Ammon's horn (tissue), 1 donor: Measurements from ENCODE around the gene KIF23.

Experiments
- DNase-seq: peaks from one replicate; pipeline ENCODE4 v3.0.0-alpha.2; 2016; ENCODE audit warnings: low spot score

Gene KIF23

DNA sequence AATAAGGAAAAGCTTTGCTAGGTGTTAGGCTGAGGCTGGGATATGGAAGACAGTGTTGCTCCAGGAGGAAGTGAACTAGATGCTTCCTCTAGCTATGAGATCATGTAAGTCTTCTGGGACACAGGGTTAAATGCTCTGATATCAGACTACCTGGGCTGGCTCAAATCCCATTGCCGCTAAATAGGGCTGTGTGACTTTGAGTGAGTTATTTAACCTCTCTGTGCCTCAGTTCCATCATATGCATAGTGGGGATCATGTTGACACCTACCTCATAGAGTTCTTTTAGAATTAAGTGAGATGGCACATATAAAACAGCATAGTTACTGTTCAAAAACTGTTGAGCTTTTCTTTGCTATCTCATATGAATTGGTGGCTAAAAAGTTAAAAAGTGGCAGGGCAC lies 51.1 kb downstream of the KIF23 start:
- no peak for DNase-seq

DNA sequence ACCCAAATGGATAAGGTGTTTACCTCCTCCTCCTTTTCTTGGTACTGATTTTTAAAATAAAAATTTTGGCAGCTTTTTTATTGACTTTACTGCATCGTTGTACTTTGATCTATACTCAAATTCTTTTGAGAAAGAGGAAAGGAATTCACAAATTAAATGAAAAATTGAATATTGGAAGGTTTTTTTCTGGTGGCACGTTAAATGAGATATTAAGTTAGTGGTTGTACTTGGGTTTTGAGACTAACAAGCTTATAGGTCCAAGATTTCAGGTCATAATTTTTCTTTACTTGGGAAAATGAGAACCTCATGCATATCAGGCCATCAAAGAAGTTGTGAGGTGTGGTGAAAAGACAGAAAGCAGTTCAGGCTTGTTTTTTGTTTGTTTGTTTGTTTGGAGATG lies 52.6 kb downstream of the KIF23 start:
- no peak for DNase-seq

DNA sequence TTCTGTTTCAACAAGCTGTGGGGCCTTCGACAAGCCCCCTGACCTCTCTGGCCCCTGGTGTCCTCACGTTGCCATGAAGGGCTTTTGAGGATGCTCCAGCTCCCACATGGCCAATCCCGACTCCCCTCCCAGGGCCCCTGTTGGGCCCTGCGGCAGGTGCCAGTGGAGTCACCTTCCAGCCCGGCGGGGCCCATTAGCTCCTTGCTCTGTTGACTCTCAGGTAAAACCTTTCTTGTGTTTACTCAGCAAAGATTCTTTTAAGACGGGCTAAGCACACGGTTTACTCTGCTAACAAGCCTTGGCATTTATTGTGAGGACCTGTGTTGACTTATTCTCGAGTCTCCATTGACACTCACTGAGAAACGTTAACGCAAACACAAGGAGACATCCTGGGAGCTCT lies 53.5 kb downstream of the KIF23 start:
- no peak for DNase-seq

DNA sequence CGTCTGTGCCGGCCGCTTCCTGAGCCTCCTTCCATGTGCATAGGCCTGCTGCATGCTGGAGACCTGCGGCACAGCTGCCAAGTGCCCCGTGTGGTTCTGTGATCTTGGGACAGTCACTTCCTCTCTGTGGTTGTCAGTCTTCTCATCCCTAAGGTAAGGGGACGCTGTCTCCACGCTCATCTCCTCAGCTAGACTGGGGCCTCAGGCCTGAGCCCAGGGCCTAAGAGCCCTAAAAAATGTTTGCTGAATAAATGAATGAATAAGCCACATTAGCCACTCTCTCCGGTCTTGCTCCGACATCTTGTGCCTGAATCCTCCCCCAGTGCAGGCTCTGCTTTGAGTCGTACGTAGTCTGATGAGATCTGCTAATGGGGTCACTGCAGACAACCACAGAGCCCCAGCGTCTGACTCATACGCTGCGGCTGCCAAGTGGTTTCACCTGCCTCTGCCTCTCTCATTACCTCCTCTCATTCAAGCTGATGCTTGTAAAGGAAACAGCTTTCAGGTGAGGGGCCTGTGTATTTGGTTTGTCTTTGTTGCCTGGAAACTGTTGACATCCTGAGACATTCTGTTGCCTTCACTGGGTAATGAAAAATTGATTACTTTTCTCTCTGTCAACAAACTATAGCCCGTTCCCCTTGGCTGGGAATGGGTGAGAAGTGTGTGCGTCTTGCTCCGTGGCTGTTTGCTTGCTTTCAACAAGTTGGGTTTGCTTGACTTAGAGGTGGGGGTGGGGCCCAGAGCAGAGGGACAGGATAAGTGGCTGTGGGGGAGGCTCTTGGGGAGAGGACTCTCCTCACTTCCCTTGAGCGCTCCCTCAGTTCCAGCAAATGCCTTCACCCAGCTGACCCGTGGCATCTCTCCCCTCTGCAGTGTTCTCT lies 54.3 kb downstream of the KIF23 start:
- no peak for DNase-seq

DNA sequence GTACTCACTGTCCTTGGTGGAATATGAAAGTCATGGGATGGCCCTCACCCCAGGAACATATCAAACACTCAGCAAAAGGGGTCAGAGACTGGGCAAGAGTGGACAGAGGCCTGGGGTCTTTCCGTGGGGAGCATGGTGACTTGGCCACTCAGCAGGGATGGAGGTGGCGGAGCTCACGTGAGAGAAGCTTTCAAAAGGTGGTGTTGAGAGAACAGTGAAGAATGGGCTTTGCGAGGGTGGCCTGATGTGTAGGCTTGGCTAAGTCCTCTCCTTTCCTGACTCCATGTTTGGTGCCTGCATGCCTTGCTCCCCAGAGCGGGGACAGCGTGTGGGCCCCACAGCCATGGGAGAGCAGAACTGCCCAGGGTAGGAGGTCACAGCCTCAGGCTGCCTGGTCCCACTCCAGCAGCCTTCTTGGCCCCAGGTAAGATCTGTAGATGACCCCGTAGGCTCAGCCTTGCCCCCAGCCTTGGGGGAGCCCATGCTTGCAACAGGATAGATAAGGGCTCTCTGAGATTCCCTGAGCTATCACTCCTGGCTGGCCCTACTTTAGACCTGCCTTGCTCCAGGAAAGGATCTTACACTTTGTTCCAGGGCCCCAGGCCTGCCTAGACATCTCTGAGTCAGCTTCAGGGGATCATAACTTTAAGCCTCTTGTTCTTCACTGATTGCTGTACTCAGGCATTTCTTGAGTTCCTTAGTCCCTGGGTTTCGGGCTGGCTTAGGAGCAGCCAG lies 55.5 kb downstream of the KIF23 start:
- no peak for DNase-seq

DNA sequence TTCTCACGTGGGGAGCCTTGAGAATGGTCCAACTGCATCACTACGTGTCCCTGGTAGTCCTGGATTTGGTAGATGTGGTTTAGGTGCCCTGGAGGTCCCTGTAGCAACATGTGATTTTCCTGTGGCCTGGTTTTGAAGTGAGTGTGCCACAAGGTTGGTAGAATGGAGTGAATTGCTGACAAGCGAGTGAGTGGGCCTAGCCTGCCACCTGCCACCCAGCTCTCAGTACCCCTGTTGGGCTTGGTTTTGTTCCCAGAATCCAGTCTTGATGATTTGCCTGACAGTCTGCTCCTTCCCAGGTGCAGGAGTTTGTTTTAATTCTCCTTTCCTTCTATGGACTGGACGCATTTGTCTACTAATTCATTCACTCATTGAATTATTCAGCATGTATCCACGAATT lies 57.9 kb downstream of the KIF23 start:
- no peak for DNase-seq

DNA sequence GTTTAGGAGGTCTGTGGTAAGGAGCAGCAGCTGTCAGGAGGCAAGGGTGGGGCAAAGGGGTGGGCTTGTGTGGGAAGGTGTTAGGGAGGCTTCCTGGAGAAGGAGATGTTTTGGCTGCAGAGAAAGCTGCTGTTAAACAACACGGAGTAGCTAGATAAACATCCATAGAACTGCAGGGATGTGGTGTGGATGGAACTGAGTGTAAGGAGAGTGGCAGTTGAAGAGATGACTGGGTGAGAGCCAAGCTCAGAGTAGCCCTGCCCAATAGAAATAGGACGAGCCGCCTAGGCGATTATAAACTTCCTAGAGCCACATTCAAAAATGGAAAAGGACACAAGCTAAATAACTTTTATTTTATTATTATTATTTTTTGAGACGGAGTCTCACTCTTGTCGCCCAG lies 58.4 kb downstream of the KIF23 start:
- DNase-seq: no peak

DNA sequence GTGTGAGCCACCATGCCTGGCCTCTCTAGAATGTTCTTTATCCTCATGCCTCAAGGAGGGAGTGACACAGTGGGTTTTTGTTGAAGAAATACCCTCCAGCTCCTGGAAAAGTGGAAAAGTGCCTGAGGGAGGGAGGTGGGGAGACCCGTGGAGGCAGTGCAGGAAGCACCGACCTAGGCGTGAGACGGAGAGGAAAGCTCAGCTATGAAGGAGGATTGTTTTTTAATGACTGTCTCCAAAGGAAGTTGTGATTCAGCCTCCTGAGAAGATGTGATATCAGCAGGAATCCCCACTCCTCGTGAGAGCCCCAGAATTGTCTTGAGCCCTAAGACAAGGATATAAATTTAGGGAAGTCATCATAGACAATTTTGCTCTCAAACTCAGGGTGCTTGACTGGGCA lies 60.1 kb downstream of the KIF23 start:
- DNase-seq: no peak

DNA sequence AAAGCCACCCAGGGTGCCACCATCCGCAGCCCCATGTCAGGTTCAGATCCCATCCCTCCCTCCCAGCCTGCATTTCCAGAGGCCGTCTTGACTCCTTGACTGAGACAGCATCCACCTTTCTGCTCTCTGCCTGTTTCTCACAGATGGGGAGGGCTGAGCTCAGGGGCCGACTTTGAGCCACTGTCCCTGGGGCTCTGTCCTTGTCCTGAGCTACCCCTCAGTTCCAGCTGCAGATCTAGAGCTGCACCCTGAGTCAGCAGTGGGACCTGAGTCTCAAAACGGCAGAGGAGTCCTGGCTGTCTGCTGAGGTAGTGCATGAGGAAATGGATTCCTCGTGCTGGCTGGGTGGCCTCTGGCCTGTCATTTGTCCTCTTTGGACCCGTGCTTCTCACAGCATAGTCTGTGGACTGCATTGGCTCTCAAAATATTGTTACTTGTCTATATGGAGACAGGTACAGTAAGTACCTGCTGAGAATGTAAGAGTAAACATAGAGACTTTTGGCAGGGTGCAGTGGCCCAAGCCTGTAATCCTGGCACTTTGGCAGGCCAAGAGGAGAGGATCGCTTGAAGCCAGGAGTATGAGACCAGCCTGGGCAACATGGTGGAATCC lies 60.8 kb downstream of the KIF23 start:
- DNase-seq: no peak

DNA sequence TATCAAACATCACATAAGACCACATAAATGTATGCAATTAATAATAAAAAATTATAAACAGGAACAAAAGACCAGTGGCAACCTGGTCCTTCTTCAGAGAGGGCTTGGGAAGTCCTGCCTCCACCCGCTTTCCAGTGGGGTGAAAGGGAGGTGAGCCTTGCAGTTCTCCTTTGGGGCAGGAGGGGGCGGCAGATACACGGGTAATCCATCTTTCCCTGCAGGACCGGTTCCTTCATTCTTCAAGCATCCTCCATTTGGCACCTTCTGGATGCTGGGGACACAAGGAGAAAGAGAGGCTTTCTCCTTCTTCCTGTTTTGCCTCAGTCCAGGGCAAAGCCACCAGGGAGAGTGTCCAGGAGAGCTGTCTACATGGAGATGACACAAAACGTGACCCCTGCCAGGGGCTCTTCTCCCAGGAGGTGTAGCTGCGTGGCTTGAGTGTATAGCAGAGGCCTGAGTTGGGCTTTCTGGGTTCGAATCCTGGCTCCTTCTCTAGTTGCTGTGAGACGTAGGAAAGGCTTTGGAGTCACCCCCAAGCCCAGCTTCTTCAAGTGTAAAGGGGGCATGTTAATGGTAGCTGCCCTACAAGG lies 61.7 kb downstream of the KIF23 start:
- peak; percentile 83 for DNase-seq

DNA sequence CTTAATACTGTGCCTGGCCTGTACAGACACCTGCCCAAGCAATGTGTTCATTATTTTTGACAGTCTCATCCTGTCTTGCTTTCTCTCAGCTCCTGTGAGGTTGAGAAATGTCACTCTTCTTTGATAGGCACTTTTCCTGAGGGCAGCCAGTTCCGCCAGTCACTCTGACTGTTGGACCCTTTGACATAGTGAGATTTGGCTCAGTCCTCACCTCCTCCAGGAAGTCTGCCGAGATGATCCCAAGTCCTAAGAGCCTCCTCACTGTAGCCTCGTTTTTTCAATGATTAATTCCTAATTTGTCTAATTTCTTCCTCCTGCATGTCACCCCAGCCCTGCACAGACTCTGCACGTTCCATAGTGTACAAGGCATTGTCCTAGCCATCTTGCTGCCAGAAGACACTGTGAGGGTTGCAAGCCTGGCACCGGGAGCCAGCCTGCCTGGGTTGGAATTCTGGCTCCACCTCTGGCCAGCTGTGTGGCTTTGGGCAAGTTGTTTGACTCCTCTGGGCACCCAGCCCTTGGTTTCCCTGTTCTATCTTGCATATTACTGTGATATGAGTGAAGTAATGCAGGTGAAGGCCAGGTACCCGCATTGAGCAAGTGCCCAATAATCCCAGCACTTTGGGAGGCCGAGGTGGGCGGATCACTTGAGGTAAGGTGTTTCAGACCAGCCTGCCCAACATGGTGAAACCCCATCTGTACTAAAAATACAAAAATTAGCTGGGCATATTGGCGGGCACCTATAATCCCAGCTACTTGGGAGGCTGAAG lies 62.7 kb downstream of the KIF23 start:
- no peak for DNase-seq

DNA sequence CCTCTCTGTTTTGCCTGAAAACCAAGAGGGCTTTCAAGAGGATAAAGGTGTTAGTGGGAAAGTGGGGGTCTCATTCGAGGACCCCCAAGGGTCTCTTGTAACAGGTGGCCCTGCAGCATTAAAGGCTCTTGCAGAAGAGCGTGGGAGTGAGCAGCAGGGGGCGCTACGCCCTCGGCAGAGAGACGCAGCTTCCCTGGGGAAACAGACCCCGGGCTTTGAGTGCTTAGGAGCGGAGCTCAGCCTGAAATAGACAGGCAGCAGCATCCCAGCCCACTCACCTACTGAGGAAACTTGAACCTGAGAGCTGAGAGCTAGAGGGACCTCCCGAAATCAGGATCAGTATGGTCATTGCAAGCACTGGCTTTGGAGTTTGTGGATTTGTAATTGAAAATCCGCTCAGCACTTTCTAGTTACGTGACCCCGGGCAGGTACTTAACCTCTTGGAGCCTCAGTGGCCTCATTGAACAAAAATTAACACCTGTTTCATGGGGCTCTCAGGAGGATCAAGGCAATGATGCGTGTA lies 64.2 kb downstream of the KIF23 start:
- DNase-seq: peak; percentile 78

DNA sequence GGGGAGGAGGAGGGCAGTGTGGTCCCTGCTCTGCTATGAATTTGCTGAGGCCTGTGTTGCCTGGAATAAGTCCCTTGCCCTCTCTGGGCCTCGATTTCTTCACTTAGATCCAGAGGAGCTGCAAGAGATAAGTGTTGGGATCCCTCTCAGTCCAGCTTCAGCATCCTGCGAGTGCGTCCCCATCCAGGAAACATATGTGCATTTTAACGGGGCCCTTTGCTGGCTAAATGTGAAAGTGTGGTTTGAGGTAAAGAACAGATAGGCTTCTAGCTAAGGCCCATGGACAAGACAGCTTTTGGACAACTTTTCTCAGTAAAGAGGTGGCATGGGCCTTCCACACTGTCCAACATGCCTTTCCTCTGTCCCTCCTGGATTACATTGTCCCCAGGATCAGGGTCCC lies 64.9 kb downstream of the KIF23 start:
- no peak for DNase-seq

DNA sequence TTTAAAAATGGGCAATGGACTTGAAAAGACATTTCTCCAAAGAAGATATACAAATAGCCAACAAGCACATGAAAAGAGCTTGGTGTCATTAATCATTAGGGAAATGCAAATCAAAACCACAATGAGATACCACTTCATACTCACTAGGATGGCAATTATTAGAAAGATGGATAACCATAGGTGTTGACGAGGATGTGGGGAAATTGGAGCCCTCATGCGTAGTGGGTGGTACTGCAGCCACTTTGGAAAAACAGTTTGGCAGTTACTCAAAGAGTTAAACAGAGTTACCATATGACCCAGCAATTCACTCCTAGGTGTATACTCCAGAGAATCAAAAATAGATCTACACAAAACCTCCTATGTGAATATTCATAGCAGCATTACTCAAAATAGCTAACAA lies 65.8 kb downstream of the KIF23 start:
- no peak for DNase-seq

DNA sequence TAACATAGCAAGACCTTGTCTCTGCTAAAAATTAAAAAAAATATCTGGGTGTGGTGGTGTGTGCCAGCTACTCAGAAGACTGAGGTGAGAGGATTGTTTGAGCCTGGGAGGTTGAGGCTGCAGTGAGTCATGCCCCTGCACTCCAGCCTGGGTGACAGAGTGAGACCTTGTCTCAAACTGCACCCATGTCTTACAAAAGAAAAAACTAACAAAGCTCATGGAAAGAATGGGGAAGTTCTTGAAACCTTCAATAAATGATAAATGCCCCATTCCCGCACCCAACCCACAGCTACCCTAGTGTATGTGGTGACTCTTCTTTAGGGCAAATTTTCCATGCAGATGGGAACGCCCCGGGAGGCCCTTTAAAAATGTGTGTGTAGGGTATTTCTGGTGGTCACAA lies 66.8 kb downstream of the KIF23 start:
- no peak for DNase-seq

DNA sequence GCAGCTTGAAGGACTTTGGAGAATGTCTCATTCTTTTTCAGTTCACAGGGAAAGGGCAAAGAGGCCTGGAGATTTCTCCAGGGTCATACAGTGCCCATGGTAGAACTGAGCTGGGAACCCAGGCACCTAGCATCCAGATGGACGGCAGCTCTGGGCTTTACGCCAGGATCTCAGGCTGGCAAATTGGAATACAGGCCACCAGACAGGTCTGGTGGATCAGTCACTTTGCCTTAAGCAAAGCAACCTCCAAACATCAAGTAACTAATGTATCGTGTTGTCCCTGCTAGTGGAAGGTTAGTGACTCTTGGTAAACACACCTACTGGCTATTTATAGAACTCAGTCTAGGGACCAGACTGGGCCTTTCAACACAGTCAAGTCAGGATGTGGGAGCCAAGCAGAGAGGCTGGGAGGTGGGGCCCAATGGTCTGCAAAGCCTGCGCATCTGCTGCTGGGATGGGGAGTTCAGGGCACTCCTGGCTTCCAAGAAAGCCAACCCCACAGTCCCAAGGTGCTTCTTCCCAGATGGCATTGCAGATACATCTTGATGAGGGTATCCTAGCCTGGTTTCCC lies 68.6 kb downstream of the KIF23 start:
- DNase-seq: no peak

DNA sequence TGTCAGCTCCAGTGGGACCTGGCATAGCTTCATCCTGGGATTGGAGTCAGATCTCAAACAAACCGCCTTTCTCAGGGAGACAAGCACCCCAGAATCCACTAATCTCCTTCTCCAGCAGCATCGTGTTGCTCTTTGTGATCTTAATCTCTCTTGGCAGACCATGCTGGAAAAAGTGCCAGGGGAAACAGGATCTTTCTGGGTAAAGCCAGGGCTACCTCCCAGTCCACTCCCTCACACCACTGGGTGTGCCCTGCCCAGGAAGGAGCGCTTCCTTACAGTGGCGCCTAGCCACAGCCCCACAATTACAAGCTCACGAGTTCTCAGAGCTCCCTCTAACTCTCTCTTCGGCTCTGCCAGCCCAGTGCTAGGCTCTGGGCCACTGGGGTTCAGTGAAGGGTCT lies 70.7 kb downstream of the KIF23 start:
- no peak for DNase-seq

DNA sequence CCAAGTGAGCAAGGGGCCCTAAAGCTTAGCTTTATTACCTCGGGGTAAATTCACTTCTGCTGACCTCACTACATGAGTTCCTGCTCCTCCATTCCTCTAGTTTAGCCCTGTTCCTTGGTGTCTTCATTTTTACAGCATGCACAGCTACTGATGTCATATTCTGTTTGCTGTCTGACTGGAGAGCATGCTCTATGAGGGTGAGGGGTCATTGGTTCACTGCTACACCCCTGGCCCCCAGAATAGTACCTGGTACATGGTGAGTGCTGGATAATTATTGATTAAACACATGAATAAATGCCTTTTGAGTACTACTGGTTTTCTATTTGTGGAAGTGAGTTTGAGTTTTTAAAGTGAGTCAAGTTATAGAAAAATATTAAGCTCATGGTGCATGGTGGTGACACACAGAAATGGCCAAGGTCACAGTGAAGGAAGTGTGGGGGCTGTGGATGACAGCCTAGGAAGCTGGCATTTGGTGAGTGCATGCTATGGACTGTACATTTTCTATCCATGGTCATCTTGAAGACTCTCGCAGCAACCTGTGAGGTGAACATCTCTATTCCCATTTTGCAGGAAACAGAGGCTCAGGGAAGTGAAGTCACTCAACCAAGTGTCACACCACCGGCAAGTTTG lies 72.4 kb downstream of the KIF23 start:
- DNase-seq: no peak

DNA sequence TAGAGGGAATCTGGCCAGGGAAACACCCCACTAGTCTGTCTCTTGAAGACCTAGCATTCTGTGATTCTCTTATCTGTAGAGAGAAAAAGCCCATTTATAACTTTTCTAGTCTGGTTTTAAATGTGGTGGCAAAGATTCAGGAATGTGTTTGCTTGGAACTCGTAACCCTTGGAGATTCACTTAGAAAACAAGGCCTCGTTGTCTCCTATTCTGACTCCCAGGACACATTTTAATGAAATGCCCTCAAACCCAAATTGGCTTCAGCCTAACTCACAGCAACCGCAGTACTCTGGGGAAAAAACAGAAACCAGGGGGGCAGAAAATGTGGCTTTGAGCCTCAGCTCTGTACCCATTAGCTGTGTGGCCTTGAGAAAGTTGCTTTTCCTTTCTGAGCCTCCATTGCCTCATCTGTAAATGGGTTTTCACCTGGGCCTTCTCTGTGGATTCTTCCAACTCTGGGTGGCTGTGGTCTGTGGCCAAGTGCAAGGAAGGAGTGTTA lies 75.0 kb downstream of the KIF23 start:
- DNase-seq: peak; percentile 66

DNA sequence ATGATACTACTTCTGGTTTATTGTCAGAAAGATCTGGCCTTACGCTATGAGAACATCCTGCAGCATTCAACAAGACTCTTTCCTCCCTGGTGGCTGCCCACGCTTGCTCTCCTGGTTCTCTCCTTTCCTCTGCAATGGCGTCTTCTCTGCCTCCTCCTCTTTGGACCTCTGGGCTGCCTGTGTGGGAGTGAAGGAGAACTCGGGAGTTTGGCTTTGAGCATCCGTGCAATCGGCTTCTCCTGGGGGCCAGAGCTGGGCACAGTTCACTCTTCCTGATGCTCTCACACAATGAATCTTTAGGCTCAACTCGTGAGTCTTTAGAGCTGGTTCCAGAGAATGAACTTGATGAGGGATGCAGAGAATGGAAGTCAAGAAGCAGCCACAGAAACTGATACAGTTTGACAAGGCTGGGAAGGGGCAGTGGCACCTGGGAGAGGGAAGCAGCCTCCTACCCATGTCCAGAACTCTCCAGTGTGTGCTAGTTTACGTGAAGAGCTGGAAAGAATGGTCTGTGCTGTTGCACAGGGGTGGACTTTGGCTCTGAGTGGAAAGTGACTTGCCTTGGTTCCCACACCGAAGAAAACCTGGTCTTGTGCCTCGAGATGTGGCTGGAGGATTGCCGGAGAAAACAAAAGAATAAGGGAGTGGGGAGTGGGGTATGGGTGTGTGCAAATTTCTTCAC lies 76.3 kb downstream of the KIF23 start:
- no peak for DNase-seq
